NCI-H1048 (cell line): Measurements from ENCODE around the gene GATA5.
A peak's percentile ranks its signal among the peaks of the same experiment; 100 is the strongest.
"Not testable (repeated sequence)": the region's sequence is repeated elsewhere in the genome, so short reads cannot be mapped to it uniquely, and the experiment has no call there.

Experiments
- DNase-seq: peaks from one replicate; lab custom pipeline; 2025; lab: John Stamatoyannopoulos, UW

The GATA5 gene

DNA sequence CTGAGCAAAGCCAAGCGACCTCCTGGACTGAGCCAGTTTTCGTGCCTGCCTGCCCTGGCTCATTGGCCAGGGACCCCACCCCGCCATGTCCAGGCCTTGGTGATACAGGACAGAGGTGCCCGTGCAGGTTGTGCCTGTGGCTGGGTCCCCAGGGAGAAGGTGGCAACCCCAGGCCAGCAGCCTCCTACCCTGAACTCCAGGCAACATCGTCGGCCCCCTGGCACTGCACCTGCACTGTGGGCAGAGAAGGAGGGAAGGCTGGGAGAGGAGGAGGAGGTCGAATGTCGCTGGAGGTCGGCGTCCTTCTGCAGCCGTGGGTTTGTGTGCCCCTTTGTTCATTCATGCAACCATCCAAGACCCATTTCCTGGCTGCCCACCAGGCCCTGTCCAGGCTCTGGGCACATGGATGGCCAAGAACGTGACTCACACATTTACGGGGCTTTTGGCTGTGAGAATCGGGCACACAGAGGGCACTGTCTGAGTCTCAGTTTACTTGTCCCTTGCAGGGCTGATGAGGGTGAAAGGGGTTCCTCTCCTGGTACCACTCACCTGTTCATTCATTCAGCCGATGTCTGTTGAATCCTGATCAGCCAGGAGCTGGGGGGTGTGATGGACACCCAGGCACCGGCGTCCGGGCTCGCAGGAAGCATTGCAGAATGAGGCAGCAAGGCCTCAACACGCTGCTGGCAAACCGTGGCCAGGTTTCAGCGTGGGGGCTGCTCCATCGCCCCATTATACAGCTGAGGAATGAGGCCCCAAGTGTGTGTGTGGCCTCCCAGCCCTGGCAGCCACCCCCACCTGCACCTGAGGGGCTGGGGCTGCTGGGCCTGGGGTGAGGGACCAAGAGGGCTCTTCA is 46.1 kb downstream of the GATA5 start:
- no peak for DNase-seq

DNA sequence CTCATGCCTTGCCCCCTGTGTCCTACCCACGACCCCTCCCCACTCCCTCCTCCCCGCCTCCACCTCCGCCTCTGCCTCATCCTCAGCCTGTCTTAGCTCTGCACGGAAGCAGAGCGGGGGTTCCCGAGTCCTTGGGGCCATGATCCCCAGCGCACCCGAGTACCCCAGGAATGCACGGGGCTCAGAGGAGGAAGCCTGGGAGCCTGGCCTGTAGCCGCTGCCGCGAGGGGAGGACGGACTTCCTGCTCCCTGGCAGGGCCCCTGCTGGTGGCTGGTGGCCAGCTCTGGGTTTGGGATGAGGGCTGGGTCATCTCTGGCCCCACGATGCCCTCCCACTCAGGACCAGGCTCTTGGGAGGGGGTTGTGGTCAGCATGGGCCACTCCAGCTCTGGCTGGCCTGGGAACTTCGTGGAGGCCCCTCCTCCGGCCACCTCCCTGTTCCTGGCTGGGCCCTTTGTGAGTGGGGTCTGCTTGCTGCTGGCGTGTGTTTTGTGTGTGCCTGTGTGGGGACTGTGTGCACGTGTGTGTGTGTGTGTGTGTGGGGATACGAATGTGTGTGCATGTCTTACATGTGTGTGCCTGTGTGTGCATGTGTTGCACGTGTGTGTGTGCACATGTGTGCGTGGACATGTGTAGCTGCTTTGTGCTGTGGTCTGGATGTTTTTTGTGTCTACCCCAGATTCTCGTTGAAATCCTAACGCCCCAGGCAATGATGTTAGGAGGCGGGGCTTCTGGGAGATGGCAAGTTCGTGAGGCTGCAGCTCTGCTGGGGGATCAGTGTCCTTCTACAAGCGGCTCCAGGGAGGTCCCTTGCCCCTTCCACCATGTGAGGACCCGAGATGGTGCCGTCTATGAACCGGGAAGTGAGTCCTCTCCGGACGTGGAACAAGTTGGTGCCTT is 47.1 kb downstream of the GATA5 start:
- DNase-seq = no peak

DNA sequence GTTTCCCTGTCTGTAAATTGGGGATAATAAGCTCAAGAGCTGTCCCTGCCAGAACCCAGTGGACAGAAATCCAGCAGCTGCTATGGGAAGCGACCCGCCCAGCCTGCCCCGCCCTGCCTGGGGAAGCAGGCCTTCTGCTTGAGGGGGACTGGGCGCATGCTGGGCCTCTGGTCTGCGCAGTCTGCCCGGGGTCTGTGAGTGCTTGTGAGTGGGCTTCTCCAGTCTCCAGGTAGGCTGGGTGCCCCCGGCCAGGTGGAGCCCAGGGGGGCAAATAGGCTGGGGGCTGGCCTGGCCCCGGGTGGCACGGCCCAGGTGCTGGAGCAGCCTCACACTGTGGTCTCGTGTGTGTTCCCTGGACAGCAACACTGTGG is 47.8 kb downstream of the GATA5 start:
- no peak for DNase-seq

DNA sequence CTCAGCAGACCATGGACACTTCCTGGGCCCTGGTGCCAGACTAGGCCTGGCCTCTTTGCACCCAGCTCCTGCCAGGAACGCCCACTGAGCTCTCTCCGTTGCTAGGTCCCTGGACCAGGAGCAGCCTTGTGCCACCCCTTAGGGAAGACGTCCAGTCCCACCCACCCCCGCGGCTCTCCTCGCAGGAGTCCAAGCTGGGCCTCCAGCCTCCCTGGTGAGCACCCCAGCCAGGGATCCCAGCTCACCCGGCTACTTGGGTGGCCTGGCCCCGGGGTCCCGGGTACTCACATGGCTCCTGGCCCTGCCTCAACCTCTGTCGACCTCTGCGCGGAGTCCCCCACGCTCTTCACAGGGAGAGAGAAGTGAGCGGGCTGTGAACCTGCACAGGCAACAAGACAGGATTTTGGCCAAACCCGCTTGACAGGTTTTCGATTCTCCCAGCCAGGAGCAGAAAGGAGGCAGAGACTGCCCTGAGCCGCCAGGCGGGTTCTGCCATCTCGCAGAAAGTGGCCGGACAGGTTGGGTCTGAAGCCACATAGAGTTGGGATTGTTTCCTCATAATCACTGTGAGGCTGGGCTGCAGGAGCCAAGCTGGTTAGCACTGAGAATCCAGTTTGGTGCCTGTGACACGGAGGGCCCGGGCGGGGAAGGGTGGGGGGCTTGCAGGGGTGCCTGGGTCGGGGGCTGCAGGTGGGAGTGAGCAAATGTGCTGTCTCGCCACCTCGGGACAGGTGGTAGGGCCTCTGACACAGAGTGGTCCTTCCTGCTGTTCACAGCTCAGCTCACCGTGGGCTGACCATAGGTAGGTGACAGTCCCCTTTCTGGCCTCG is 48.4 kb downstream of the GATA5 start, which contains the start of gene RBBP8NL:
Gene RBBP8NL, minus strand, starts transcription at position 368 of the 830 bp plus-strand sequence. CDS start 7,892 bp downstream, outside the sequence.
- peak; percentile 76 for DNase-seq

DNA sequence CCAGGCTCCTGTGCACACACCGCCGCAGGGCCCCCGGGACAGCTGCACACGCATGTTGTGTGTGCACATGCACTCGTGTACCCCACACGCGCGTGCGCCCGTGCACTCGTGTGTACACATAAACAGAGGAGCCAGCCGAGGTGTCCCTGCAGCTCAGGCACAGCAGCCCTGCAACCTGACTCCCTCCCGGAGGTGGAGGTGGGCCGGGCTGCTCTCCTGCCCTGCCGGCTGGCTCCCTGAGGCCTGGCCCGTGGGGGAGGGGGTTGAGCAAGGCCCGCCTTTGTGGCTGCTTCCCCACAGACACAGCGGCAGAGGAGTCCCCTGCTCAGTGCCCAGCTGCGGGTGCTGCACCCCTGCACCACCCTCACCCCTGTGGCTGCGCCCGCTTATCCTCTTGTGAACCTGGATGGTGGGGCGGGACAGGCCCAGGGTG is 49.1 kb downstream of the GATA5 start:
- DNase-seq = no peak

DNA sequence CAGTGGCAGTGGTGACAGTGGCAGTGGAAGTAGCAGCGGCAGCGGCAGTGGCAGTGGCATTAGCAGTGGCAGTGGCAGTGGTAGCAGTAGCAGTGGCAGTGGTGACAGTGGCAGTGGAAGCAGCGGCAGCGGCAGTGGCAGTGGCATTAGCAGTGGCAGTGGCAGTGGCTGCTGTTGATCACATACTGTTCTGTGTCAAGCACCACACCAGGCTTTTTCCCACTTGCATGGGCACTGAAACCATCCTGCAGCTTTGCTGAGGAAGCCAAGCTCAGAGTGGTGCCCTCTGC is 49.8 kb downstream of the GATA5 start:
- not testable (repeated sequence) for DNase-seq

DNA sequence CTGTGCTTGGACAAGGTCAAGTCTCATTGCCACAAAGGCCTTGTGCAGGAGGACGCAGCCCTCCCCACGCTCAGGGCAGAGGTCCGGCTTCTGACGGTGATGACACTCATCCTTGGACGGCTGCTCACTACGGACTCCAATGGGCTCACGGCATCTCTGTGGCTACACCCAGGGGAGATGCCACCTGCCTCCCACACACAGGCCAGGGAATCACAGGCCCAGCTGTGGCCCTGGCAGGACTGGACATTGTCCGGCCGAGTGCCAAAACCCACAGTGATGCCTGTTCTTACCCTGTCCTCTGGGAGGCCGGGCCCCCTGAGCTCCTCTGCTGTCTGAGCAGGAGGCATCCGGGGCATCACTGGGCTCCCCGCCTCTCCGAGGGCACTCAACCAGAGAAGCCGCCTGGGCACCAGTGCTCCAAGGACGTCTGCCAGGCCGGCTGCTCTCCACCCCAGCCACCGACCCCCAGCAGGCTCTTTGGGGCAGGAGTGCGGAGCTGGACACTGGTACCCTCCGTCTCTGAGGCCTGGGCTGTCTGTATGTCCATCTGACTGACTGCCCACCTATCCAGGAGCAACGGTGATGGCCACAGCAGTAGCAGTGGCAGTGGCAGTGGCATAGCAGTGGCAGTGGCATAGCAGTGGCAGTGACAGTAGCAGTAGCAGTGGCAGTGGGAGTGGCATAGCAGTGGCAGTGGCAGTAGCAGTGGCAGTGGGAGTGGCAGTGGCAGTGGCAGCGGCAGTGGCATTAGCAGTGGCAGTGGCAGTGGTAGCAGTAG is 50.3 kb downstream of the GATA5 start:
- no peak for DNase-seq

DNA sequence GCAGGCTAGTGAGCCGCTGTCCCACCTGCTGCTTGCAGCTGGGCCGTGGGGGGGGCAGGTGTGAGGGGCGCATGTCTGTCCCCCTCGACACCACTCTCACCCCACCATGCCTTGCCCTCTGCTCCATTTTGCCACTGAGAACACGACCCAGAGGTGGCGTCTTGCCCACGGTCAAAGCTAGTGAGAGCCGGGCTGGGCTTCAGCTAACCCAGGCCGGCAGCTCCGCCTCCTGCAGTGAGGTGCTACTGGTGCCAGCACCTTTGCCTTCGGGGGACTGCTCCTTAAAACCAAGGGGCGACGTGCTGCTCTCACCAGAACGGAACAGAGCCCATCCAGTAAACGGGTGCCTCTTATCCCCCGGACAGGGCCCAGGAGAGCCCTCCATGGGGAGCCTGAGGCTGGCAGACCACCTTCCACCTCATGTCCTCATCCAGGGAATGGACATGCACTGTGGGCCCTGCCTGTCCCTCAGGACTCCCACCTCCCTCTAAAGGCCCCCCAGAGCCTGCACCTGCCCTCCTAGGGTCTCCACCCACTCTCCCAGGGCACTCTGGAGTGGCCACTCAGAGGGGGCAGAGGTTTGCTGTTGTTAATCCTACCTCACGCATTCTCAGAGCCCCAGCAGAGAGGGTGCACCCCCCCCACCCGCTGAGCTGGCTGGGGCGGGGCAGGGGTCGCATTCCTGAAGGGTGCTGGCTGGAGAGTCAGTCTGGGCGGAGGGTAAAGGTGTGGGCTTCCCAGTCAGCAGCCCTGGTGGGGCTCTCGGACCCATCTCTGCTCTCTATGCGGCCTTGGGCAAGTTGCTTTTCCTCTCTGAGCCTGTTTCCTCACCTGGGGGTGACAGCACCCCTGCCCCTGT is 51.3 kb downstream of the GATA5 start:
- no peak for DNase-seq

DNA sequence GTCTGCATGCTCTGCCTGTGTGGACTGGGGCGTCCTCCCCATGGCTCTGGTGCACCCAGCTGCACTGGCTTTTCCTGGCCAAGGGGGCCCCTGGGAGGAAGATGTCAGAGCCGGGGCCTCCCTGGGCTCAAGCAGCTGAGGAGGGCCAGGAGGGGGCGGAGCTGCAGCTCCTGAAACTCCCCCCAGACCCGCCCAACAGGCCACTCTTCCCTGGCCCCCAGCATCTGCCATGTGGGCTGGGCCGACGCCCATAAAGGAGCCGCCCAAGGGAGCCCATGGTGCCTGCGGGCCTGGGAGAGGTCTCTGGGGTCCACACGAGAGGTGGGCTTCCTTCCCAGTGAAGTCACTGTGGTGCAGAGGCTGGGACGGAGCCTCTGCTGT is 52.5 kb downstream of the GATA5 start:
- DNase-seq = no peak

DNA sequence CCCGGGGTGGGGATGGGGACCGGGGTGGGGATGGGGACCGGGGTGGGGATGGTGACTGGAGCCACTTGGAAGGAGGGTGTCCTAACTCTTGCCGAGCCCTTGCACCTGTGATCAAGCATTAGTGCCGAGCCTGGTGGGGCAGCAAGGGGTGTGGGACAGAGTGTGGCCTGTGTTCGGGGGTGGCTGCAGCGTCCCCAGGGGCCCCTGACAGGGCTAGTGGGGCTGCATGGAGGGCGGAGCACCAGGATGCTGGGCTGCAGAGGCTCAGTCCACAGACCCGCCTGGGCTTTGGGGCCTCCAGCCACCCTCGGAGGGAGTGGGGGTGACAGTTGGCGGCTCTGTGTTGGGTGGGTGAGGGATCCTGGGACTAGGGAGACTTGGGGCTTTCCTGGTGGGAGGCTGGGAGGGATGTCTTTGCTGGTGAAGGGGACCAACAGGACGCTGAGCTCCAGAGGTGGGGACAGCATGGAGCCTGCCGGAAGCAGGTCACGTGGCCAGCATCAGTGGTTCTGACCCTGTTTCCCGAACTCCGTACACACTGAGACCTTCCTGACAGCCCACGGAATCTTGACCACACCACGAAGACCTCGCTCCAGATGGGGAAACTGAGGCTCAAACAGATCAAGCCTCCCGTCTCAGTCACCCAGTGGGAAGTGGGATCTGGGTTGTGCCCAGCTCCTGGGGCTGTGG is 53.0 kb downstream of the GATA5 start:
- no peak for DNase-seq

DNA sequence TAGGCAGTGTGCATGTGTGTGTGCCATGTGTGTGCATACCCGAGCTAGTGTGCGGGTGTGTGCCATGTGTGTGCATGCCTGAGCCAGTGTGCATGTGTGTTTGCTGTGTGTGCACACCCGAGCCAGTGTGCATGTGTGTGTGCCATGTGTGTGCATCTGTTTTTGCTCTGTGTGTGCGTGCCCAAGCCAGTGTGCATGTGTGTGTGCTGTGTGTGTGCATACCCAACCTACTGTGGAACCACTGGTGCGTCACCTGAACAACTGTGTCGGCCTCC is 54.1 kb downstream of the GATA5 start:
- no peak for DNase-seq

DNA sequence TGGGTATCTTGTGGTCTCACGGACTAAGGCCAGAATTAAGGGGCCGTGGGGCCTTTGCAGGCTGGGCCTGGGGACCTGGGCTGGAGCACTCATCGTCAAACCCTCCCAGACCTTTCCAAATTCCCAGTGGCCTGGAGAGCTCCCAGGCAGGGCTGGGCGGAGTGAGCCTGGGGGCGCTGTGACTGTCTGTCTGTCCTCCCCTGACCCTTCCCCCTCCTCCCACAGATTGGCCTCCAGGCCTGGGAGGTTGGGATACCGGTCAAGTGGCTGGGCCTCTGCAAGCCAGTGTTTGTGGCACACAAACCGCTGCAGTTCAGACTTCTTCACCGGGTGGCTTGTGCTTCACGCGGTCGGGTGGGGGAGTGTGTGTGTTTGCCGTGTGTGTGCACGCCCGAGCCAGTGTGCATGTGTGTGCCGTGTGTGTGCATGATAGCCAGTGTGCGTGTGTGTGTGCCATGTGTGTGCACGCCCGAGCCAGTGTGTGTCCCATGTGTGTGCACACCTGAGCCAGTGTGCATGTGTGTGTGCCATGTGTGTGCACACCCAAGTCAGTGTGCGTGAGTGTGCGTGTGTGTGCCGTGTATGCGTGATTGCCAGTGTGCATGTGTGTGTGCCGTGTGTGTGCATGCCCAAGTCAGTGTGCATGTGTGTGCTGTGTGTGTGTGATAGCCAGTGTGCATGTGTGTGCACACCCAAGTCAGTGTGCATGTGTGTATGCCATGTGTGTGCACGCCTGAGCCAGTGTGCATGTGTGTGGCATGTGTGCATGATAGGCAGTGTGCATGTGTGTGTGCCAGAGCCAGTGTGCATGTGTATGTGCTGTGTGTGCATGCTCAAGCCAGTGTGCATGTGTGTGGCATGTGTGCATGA is 54.7 kb downstream of the GATA5 start:
- no peak for DNase-seq

DNA sequence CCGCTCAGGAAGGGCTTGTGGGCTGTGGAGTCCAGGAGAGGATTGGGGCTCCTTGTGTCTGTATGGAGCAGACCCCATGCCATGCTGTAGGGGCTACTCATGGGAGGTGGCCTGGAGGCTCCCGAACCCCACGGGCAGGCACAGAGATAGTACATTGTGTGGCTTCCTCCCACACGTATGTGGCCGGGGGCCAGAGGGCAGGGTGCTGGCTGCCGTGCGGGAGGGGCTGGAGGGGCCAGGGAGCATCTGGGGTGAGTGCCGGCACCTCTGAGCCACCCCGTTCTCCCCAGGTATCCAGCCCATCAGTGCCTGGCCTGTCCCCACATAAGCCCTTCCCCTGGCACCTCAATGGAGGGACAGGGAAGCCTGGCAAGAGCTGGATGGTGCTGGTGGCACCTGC is 56.0 kb downstream of the GATA5 start:
- no peak for DNase-seq

DNA sequence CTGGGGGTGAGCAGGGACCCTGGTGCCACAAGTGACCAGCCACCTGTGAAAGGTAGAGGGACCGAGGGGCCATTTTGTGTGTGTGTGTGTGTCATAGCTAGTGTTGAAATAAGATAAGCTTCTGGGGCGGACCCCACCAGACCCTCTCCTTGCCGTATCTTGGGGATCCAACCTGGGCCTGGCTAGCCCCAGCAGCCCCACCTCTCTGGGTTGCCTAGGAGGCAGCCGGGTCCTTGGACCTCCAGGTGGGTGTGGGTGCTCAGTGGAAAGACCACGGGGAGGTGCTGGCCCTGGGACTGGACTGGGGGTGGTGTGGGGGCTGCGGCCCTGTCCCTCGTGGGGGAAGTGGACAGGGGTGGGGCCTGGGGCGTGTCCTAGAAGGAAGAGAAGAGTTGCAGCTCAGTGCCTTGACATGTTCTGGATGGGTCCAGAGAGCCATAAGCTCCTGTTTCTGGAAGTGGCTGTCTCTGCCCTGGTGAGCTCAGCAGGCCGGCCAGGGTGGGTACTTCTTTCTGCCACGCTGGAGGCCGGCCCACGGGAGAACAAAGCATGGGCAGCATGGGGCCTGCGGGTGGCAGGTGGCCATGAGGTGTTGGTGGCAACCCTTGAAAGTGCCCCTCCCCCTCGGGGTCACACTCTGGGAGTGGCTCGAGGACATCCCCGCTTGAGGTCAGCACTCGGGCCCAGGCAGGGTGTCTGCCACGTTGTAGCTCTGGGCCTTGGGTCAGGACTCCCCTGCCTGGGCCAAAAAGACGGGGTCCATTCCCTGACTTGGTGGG is 56.9 kb downstream of the GATA5 start:
- DNase-seq = no peak

DNA sequence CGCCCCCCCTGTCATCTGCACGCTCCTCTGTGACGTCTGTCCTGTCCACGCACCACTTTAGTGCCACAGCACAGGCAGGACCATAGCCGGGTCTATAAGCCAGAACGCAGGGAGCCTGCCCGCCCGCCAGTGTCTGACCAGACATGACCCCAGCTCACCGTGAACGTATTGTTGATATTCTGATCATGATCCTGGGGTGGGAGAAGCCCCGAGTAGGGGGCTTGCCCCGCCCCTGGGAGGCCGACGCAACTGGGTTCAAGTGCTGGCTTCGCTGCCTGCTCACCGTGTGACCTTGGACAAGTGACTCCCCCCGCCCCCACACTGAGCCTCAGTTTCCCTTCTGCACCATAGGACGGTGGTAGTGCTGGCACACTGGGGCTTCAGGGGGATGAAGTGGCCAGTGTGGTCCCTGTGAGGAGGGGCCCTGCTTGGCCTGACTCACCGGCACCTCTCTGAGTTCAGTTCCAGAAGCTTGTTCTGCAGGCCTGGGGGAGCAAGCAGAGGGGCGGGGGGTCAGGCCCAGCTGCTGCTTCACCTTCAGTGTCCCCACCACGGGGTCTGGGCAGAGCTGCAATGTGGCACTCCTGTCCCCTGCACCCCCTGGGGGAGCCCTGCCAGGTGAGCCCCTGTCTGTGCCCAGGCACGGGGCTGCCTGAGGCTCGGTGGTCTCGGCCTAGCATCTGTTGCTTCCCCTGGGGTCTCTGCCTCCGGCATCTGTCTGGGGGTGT is 57.6 kb downstream of the GATA5 start:
- no peak for DNase-seq

DNA sequence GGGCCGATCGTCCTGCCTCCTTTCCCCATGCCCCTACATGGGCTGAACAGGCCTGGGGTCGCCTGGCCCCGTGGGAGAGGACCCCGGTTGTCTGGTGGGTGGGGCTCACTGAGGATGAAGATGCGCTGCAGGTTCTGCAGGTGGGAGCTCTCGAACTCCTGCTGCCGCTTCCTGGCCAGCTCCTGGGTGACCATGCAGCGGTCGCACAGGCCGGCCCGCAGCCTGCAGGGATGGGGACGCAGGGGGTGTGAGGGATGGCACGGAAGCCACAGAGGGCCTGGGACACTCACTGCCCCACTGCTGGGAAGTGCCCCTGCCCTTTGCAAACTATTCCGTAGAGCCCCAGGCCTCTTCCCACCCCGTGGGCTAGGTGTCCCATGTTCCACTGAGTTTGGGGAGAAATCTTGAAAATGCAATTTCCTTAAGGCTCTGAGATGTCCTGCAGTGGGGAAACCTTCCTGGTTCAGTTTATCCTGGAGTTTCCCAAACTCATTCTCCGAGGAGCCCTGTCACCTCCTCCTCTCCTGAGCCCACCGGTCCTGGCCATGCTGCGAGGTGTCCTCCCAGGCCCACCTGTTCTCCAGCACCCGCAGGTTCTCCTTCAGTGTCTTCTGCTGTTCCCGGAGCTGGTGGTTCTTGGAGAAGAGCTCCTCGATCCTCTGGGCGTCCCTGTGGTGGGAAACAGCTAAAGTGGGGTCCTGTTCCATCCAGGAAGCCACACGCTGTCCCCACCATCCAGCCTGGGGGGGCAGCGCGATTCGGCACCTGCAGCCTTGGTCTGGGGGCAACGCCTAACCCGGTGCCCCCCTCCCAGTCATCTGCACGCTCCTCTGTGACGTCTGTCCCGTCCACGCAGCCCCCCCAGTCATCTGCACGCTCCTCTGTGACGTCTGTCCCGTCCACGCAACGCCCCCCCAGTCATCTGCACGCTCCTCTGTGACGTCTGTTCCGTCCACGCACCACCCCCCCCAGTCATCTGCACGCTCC is 58.9 kb downstream of the GATA5 start:
- DNase-seq = no peak
